OCI-LY1 (cell line): ENCODE measurements around the gene HSF2BP.

Experiments used
- H2AFZ ChIP-seq: fragments of 200-600 bp; sonication (generic), shearing (Covaris generic); 2 replicates; pipeline ENCODE4 v1.6.0; 2014; ENCODE audit warnings: antibody characterized with exemption, mild to moderate bottlenecking, low read length
- H3F3A ChIP-seq: fragments of 200-600 bp; sonication (generic), shearing (Covaris generic); 2 replicates; pipeline ENCODE4 v1.6.0; 2014; ENCODE audit warnings: mild to moderate bottlenecking, antibody characterized with exemption, low read length, moderate library complexity; ENCODE audit not compliant: insufficient read depth
- H3K27ac ChIP-seq: fragments of 200-600 bp; sonication (generic); 2 replicates; pipeline ENCODE4 v1.5.1; 2014; ENCODE audit warnings: low read length, mixed run types, mild to moderate bottlenecking, low read depth; ENCODE audit not compliant: poor library complexity, severe bottlenecking
- H3K27me3 ChIP-seq: fragments of 200-600 bp; sonication (generic); 2 replicates; pipeline ENCODE4 v1.6.0; 2014; ENCODE audit warnings: antibody characterized with exemption, mild to moderate bottlenecking, low read length, moderate library complexity; ENCODE audit not compliant: insufficient read depth
- H3K36me3 ChIP-seq: fragments of 200-600 bp; sonication (generic); 2 replicates; pipeline ENCODE4 v1.6.1; 2014; ENCODE audit warnings: mild to moderate bottlenecking, antibody characterized with exemption, low read length, moderate library complexity, mixed read lengths; ENCODE audit not compliant: insufficient read depth
- H3K4me1 ChIP-seq: fragments of 200-600 bp; sonication (generic); 2 replicates; pipeline ENCODE4 v1.5.1; 2014; ENCODE audit warnings: mild to moderate bottlenecking, low read length, moderate library complexity; ENCODE audit not compliant: insufficient read depth, severe bottlenecking
- H3K4me2 ChIP-seq: fragments of 200-600 bp; sonication (generic), shearing (Covaris generic); 2 replicates; pipeline ENCODE4 v1.6.1; 2014; ENCODE audit warnings: low read length
- H3K4me3 ChIP-seq: fragments of 200-600 bp; sonication (generic); 2 replicates; pipeline ENCODE4 v1.5.1; 2014; ENCODE audit warnings: low read length, low read depth, mild to moderate bottlenecking, mixed read lengths; ENCODE audit not compliant: poor library complexity, severe bottlenecking
- H3K79me2 ChIP-seq: fragments of 200-600 bp; shearing (Covaris generic); 2 replicates; pipeline ENCODE4 v1.6.1; 2016; ENCODE audit warnings: mixed run types, low read length, mixed read lengths; ENCODE audit not compliant: insufficient read depth
- H3K9ac ChIP-seq: fragments of 200-600 bp; sonication (generic), shearing (Covaris generic); 2 replicates; pipeline ENCODE4 v1.6.1; 2014; ENCODE audit warnings: mild to moderate bottlenecking, low read length, mixed read lengths
- H3K9me2 ChIP-seq: fragments of 200-600 bp; sonication (generic), shearing (Covaris generic); 2 replicates; pipeline ENCODE4 v1.6.1; 2014; ENCODE audit warnings: low read depth, mild to moderate bottlenecking, low read length, mixed read lengths
- H3K9me3 ChIP-seq: fragments of 200-600 bp; shearing (Covaris generic); 2 replicates; pipeline ENCODE4 v1.6.1; 2014; ENCODE audit warnings: low read length, mixed read lengths
- H4K20me1 ChIP-seq: fragments of 200-600 bp; sonication (generic), shearing (Covaris generic); 2 replicates; pipeline ENCODE4 v1.6.0; 2016; ENCODE audit warnings: mild to moderate bottlenecking, low read length; ENCODE audit not compliant: insufficient read depth
- EZH2 ChIP-seq: fragments of 200-600 bp; sonication (generic), shearing (Covaris generic); IDR thresholded peaks from 2 replicates; pipeline ENCODE4 v1.8.0; 2017; ENCODE audit warnings: borderline replicate concordance, mixed run types, mild to moderate bottlenecking, antibody characterized with exemption, low read length, moderate library complexity, mixed read lengths
- TF ChIP-seq, protein P1 (sequence below): fragments of 200-600 bp; sonication (generic), shearing (Covaris generic); IDR thresholded peaks from 2 replicates; pipeline ENCODE4 v1.5.1; 2017; ENCODE audit warnings: mild to moderate bottlenecking, antibody characterized with exemption, low read length, moderate library complexity, mixed read lengths

The HSF2BP gene

GRCh38 chr21:43703035-43703880, 44.0 kb upstream of the HSF2BP start:
- Histone ChIP-seq H3K4me2 (peak overlapping the region; percentile 16; the same call in 1 of the 2 replicates), H3K9ac (no peak overlapping the region), H3K27ac (no peak overlapping the region), H3K9me3 (no peaks in the 10 kb centered on the region), H3K4me1 (peaks cover 9% of the 10 kb centered on the region), H3K4me3 (no peak overlapping the region), H3K79me2 (no peaks in the 10 kb centered on the region), H3F3A (no peaks in the 10 kb centered on the region), H3K9me2 (no peaks in the 10 kb centered on the region), H3K36me3 (peaks cover 6% of the 10 kb centered on the region; the same call in 1 of the 2 replicates), H4K20me1 (no peaks in the 10 kb centered on the region), H2AFZ (no peak overlapping the region), H3K27me3 (peaks cover 5% of the 10 kb centered on the region; the same call in 1 of the 2 replicates)
- no peak for TF ChIP-seq EZH2
- TF ChIP-seq, protein P1, sequence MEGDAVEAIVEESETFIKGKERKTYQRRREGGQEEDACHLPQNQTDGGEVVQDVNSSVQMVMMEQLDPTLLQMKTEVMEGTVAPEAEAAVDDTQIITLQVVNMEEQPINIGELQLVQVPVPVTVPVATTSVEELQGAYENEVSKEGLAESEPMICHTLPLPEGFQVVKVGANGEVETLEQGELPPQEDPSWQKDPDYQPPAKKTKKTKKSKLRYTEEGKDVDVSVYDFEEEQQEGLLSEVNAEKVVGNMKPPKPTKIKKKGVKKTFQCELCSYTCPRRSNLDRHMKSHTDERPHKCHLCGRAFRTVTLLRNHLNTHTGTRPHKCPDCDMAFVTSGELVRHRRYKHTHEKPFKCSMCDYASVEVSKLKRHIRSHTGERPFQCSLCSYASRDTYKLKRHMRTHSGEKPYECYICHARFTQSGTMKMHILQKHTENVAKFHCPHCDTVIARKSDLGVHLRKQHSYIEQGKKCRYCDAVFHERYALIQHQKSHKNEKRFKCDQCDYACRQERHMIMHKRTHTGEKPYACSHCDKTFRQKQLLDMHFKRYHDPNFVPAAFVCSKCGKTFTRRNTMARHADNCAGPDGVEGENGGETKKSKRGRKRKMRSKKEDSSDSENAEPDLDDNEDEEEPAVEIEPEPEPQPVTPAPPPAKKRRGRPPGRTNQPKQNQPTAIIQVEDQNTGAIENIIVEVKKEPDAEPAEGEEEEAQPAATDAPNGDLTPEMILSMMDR: no peak

- no peaks in the 10 kb centered on the region for H3K9me3 ChIP-seq
- no peak overlapping the region for H2AFZ ChIP-seq
- peaks cover 7% of the 10 kb centered on the region; the same call in 1 of the 2 replicates for H3K36me3 ChIP-seq
- peaks cover 5% of the 10 kb centered on the region; the same call in 1 of the 2 replicates for H3K27me3 ChIP-seq
- H3K4me3 ChIP-seq: no peak overlapping the region
- H3K9ac ChIP-seq: no peak overlapping the region
- TF ChIP-seq EZH2: no peak
- TF ChIP-seq, protein P1: no peak
- H3K9me2 ChIP-seq: no peaks in the 10 kb centered on the region
- H3F3A ChIP-seq: no peaks in the 10 kb centered on the region
- no peaks in the 10 kb centered on the region for H4K20me1 ChIP-seq
- H3K27ac ChIP-seq: no peak overlapping the region
- peaks cover 9% of the 10 kb centered on the region for H3K4me1 ChIP-seq
- no peaks in the 10 kb centered on the region for H3K79me2 ChIP-seq
- H3K4me2 ChIP-seq: peak overlapping the region; percentile 16; the same call in 1 of the 2 replicates
These were observed 43.4 kb upstream of the HSF2BP start for GRCh38 chr21:43702785-43703034.

- Histone ChIP-seq H2AFZ (no peak overlapping the region), H3F3A (no peaks in the 10 kb centered on the region), H3K27ac (no peak overlapping the region), H3K9ac (no peak overlapping the region), H3K4me2 (no peak overlapping the region), H4K20me1 (no peaks in the 10 kb centered on the region), H3K9me2 (no peaks in the 10 kb centered on the region), H3K4me3 (no peak overlapping the region), H3K27me3 (peaks cover 5% of the 10 kb centered on the region; the same call in 1 of the 2 replicates), H3K9me3 (no peaks in the 10 kb centered on the region), H3K79me2 (no peaks in the 10 kb centered on the region), H3K36me3 (peaks cover 9% of the 10 kb centered on the region; the same call in 1 of the 2 replicates), H3K4me1 (peaks cover 9% of the 10 kb centered on the region)
- TF ChIP-seq, protein P1: no peak
- no peak for TF ChIP-seq EZH2
These were observed 42.9 kb upstream of the HSF2BP start for GRCh38 chr21:43701936-43702784.
